T-cell (primary cell): ENCODE results near the gene RPS19. TPM values are rescaled to one million over a fixed set of nuclear protein-coding genes. Genes with fewer than 3 reads are reported as not detected.

Experiments used
- ATAC-seq, 4 experiments: fragments of 200-7000 bp in 3 of 4; fragments of 150-1000 bp in 1 of 4; cut with Tn5 transposase; replicated peaks in 1 of 4; 1 replicate in 3 of 4; 2 replicates in 1 of 4; pipeline ENCODE4 v1.10.0; 2021; ENCODE audit warnings: moderate library complexity in 3 of 4, mild to moderate bottlenecking in 2 of 4, moderate number of reproducible peaks in 1 of 4
- CTCF ChIA-PET, 2 donors: fragments of 300-600 bp; sonication (Branson Sonifier 250); formaldehyde crosslinking; loops; one replicate each; lab custom pipeline; 2022; ENCODE audit warnings: antibody characterized with exemption in 2 of 2; lab: Charles Lee
- POLR2A ChIA-PET, 2 donors: fragments of 300-600 bp; sonication (Branson Sonifier 250); formaldehyde crosslinking; loops; one replicate each; lab custom pipeline; 2022; ENCODE audit warnings: antibody characterized with exemption in 2 of 2; lab: Charles Lee
- DNase-seq, 35 experiments: peaks; one replicate each; pipeline versions ENCODE4 v3.0.0 to v3.0.0-alpha.2; 2013 to 2023
- H3K27ac ChIP-seq: one replicate; pipeline ENCODE4 v1.5.1; 2013; ENCODE audit warnings: low read length
- H3K27me3 ChIP-seq, 2 experiments: replicated peaks in 1 of 2; 1 replicate in 1 of 2; 2 replicates in 1 of 2; pipeline versions ENCODE4 v1.6.1 to v1.7.0; 2013; ENCODE audit warnings: low read length in 1 of 2, mixed read lengths in 1 of 2; ENCODE audit not compliant: control insufficient read depth in 2 of 2, insufficient read depth in 2 of 2; ENCODE audit errors: extremely low read depth in 1 of 2
- H3K36me3 ChIP-seq, 2 donors: 1 replicate in 1 of 2; 2 replicates in 1 of 2; pipeline versions ENCODE4 v1.6.1 to v1.7.0; 2013; ENCODE audit warnings: low read length in 1 of 2; ENCODE audit not compliant: control insufficient read depth in 2 of 2, insufficient read depth in 1 of 2; ENCODE audit errors: extremely low read depth in 1 of 2
- H3K4me1 ChIP-seq, 2 experiments: 1 replicate in 1 of 2; 2 replicates in 1 of 2; pipeline versions ENCODE4 v1.6.1 to v1.7.0; 2013; ENCODE audit warnings: low read length in 2 of 2, mixed read lengths in 1 of 2; ENCODE audit not compliant: insufficient read depth in 2 of 2, control insufficient read depth in 1 of 2; ENCODE audit errors: extremely low read depth in 1 of 2
- H3K4me3 ChIP-seq, 2 donors: 1 replicate in 1 of 2; 2 replicates in 1 of 2; pipeline versions ENCODE4 v1.5.1 to v1.7.0; 2013; ENCODE audit warnings: mild to moderate bottlenecking in 2 of 2, low read length in 1 of 2, moderate library complexity in 1 of 2; ENCODE audit not compliant: control insufficient read depth in 1 of 2; ENCODE audit errors: extremely low read depth in 1 of 2
- H3K9me3 ChIP-seq: 2 replicates; pipeline ENCODE4 v1.7.0; 2013
- H3K27ac Mint-ChIP-seq, 2 donors: one replicate each; pipeline ENCODE4 v1.8.0; 2020 to 2021; ENCODE audit warnings: mild to moderate bottlenecking in 2 of 2, mixed read lengths in 2 of 2
- H3K27me3 Mint-ChIP-seq, 2 donors: one replicate each; pipeline ENCODE4 v1.8.0; 2021 to 2022; ENCODE audit warnings: mixed read lengths in 2 of 2
- H3K36me3 Mint-ChIP-seq: one replicate; pipeline ENCODE4 v1.8.0; 2021; ENCODE audit warnings: mixed read lengths
- H3K4me1 Mint-ChIP-seq, 3 donors: one replicate each; pipeline ENCODE4 v1.8.0; 2020 to 2022; ENCODE audit warnings: mixed read lengths in 3 of 3, mild to moderate bottlenecking in 1 of 3
- H3K4me3 Mint-ChIP-seq, 3 donors: one replicate each; pipeline ENCODE4 v1.8.0; 2020 to 2022; ENCODE audit warnings: mild to moderate bottlenecking in 3 of 3, mixed read lengths in 3 of 3, moderate library complexity in 3 of 3
- H3K9me3 Mint-ChIP-seq, 3 donors: one replicate each; pipeline ENCODE4 v1.8.0; 2020 to 2022; ENCODE audit warnings: mixed read lengths in 3 of 3
- WGBS: methylation state at CpG from one replicate; pipeline ENCODE4 v1.1.5; 2013; ENCODE audit warnings: missing lambda C conversion rate; ENCODE audit not compliant: insufficient coverage; 5-methylcytosine and 5-hydroxymethylcytosine counted together
- total RNA-seq, 35 experiments: library from RNA in 6 of 35; stranded (reverse) in 6 of 35; fragments of 120-200 nt in 1 of 35; gene quantifications; one replicate each; pipeline versions ENCODE4 v1.2.1 to v1.2.4 and lab custom pipeline; 2013 to 2026

Gene RPS19
- total RNA-seq, 5 donors from 2014 or later (not counting 1 experiment from before 2014, with no cell fraction given), result 3,043 to 4,286 (median 3,822) TPM

- Histone ChIP-seq H3K4me3 (peak overlapping the region in 1 of 2 donors; percentile 20), H3K27me3 (peaks cover 15 to 90% of the 10 kb centered on the region in 2 experiments), H3K4me1 (peaks cover 27 to 66% of the 10 kb centered on the region in 2 experiments), H3K9me3 (no peaks in the 10 kb centered on the region), H3K27ac (no peak overlapping the region), H3K36me3 (no peaks in the 10 kb centered on the region)
- Mint-ChIP-seq H3K27me3 (peaks cover 4 to 15% of the 10 kb centered on the region in 2 donors), H3K36me3 (no peaks in the 10 kb centered on the region), H3K27ac (no peak overlapping the region), H3K4me1 (peaks cover 30 to 32% (median 31%) of the 10 kb centered on the region in 3 donors), H3K9me3 (no peaks in the 10 kb centered on the region), H3K4me3 (no peak overlapping the region)
- ATAC-seq (peak; percentile 26 to 30 (median 28)), DNase-seq (peak in 3 of 35 experiments; percentile 22 to 40 (median 33))
- WGBS, result 22% methylated on average over 19 of the region's 27 CpGs
- ChIA-PET POLR2A (no interaction called here), CTCF (no interaction called here)
Observed at GRCh38 chr19:41915776-41916414, 55.8 kb downstream of the RPS19 start.

DNA sequence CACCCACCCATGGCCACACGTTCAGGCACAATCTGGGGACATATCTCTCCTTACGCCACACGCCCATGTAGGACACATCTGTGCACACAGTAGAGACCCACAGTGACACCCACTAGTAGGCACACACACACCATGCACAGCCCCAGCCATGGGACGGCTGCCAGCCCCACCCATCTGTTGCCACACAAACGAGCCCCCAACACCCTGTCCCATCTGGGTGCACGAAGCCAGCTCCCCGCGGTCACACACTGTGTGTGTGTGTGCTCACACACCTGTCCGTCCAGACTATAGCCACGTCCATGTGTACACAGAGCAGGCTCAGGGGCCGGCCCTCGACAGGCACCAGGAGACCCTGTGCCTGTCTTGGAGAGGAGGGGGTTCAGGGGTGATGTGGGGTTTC, 57.6 kb downstream of the RPS19 start:
- POLR2A ChIA-PET, result no interaction called here
- H3K27ac Mint-ChIP-seq, result no peak overlapping the region

DNA sequence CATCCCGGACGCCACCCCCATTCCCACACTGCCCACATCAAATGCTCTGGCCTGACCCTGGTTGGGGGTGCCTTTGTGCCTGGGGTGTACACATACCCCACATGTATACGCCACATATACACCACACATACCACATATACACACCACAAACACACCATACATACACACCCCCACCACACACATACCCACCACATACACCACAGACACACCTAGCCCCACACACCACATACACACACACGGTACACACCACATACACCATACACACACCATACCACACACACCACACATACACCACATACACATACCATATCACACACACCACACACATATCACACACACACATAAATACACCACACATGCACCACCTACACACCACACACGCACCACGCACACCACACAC, 58.0 kb downstream of the RPS19 start:
- Mint-ChIP-seq H3K4me3 (no peak overlapping the region), H3K9me3 (no peaks in the 10 kb centered on the region), H3K27me3 (peaks cover 9 to 11% of the 10 kb centered on the region in 2 donors), H3K4me1 (peaks cover 22 to 29% (median 22%) of the 10 kb centered on the region in 3 donors), H3K27ac (no peak overlapping the region), H3K36me3 (peaks cover 4% of the 10 kb centered on the region)
- no peak overlapping the region for H3K4me3 ChIP-seq
- H3K36me3 ChIP-seq, result no peaks in the 10 kb centered on the region
- peaks cover 28 to 60% of the 10 kb centered on the region in 2 experiments for H3K4me1 ChIP-seq
- H3K27me3 ChIP-seq, result peaks cover 15 to 90% of the 10 kb centered on the region in 2 experiments
- no peak for ATAC-seq
- CTCF ChIA-PET, result no interaction called here
- no peak for DNase-seq
- WGBS, result 81% methylated on average over 4 of the region's 6 CpGs
- H3K27ac ChIP-seq, result no peak overlapping the region
- POLR2A ChIA-PET, result no interaction called here
- no peaks in the 10 kb centered on the region for H3K9me3 ChIP-seq

More for the DNA sequence above, 57.6 kb downstream of the RPS19 start:
- H3K4me1 Mint-ChIP-seq, result peaks cover 23 to 29% (median 23%) of the 10 kb centered on the region in 3 donors
- Histone ChIP-seq H3K27me3 (peaks cover 15 to 94% of the 10 kb centered on the region in 2 experiments), H3K4me1 (peaks cover 28 to 64% of the 10 kb centered on the region in 2 experiments), H3K27ac (no peak overlapping the region), H3K36me3 (no peaks in the 10 kb centered on the region), H3K4me3 (no peak overlapping the region), H3K9me3 (no peaks in the 10 kb centered on the region)
- no peak for DNase-seq
- peaks cover 4% of the 10 kb centered on the region for H3K36me3 Mint-ChIP-seq
- no peak for ATAC-seq
- WGBS, result 83% methylated on average over 4 of the region's 12 CpGs
- CTCF ChIA-PET, result no interaction called here
- no peaks in the 10 kb centered on the region for H3K9me3 Mint-ChIP-seq
- peaks cover 8 to 10% of the 10 kb centered on the region in 2 donors for H3K27me3 Mint-ChIP-seq
- H3K4me3 Mint-ChIP-seq, result no peak overlapping the region

DNA sequence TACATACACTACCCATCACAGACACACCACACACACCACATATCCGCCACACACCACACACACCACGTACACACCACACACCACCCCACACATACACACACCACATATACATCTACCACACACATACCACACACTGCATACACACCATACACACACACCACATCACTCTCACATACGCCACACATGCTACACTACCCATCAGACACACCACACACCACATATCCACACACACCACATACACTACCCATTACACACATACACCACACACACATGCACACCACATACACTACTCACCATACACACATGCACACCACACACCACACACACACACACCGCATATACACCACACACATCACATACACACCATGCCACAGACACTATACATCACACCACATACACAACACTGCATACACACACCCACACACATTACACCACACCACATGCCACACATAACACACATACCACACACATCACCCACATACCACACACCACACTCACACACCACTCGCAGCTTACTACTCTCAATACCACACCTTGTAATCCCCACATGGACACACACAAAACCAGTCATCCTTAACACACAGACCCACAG, 58.7 kb downstream of the RPS19 start:
- Histone ChIP-seq H3K4me3 (no peak overlapping the region), H3K4me1 (peaks cover 26 to 53% of the 10 kb centered on the region in 2 experiments), H3K27me3 (peaks cover 15 to 83% of the 10 kb centered on the region in 2 experiments), H3K27ac (no peak overlapping the region), H3K9me3 (no peaks in the 10 kb centered on the region), H3K36me3 (no peaks in the 10 kb centered on the region)
- Mint-ChIP-seq H3K4me3 (no peak overlapping the region), H3K36me3 (peaks cover 4% of the 10 kb centered on the region), H3K4me1 (peaks cover 20 to 31% (median 21%) of the 10 kb centered on the region in 3 donors), H3K27me3 (peaks cover 11 to 12% of the 10 kb centered on the region in 2 donors), H3K9me3 (no peaks in the 10 kb centered on the region), H3K27ac (no peak overlapping the region)
- ATAC-seq (no peak), DNase-seq (no peak)
- ChIA-PET POLR2A (interaction anchor here in 1 of 2 donors (0.6 kb wide), 1 partner anchor 10 kb away, joined by 5 read pairs; no protein-coding TSS in a partner anchor), CTCF (no interaction called here)
- WGBS, result 92% methylated on average over 5 of the region's 5 CpGs

- WGBS, result 98% methylated on average over 32 of the region's 33 CpGs
- Histone ChIP-seq H3K27ac (no peak overlapping the region), H3K9me3 (no peaks in the 10 kb centered on the region), H3K4me1 (peaks cover 20 to 42% of the 10 kb centered on the region in 2 experiments), H3K36me3 (no peaks in the 10 kb centered on the region), H3K4me3 (no peak overlapping the region), H3K27me3 (peaks cover 15 to 74% of the 10 kb centered on the region in 2 experiments)
- H3K27me3 Mint-ChIP-seq, result peaks cover 8% of the 10 kb centered on the region in 2 donors
- H3K4me1 Mint-ChIP-seq, result peaks cover 14 to 21% (median 17%) of the 10 kb centered on the region in 3 donors
- H3K36me3 Mint-ChIP-seq, result peaks cover 4% of the 10 kb centered on the region
- H3K27ac Mint-ChIP-seq, result no peak overlapping the region
- H3K9me3 Mint-ChIP-seq, result no peaks in the 10 kb centered on the region
- no peak for ATAC-seq
- DNase-seq, result no peak
- no peak overlapping the region for H3K4me3 Mint-ChIP-seq
- CTCF ChIA-PET, result no interaction called here
- POLR2A ChIA-PET, result no interaction called here
Observed at GRCh38 chr19:41919948-41920712, 60.1 kb downstream of the RPS19 start.
